ENCODE results near the gene CRADD.
A peak's percentile ranks its signal among the peaks of the same experiment; 100 is the strongest.
"Not testable (repeated sequence)": the region's sequence is repeated elsewhere in the genome, so short reads cannot be mapped to it uniquely, and the experiment has no call there.

CRADD gene

DNA sequence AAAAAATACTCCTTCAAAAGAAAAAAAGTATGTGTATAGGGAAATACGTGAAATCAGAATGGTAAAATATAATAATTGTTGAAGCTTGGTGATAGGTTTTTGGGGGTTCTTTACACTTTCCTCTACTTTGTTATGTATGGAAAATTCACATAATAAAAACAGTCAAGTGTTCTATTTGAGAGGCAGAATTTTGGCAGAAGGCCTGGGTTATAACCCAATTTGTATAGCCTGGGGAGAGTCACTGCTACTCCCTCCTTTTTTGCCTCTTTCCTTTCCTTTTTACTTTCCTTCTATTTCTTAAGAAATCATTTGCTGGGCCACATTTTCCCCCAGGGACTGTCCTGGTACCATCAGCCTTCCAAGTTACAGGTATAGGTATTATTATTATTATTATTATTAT is 105.7 kb downstream of the CRADD start:
- no peak for DNase-seq (ENCODE audit: low read depth in 2 of 2)

DNA sequence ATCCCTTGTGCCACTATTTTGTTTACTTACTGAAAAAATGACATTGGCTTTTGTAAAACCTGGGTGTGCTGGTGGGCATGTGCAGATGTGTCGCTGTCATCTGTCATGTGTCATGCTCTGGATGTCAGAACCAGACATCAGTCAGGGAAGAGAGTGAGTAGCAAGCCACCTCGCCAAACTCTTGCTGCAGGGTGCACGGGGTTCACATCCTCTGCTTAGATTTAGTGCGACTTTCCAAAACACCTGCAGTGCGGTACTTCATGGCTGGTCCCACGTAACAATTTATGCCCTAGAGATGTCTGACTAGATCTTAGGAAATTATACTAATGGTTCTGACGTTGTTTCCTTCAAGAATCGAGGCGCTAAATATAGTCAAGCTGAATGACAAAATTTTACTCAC is 106.7 kb downstream of the CRADD start:
- no peak for DNase-seq (ENCODE audit: low read depth in 2 of 2)

DNA sequence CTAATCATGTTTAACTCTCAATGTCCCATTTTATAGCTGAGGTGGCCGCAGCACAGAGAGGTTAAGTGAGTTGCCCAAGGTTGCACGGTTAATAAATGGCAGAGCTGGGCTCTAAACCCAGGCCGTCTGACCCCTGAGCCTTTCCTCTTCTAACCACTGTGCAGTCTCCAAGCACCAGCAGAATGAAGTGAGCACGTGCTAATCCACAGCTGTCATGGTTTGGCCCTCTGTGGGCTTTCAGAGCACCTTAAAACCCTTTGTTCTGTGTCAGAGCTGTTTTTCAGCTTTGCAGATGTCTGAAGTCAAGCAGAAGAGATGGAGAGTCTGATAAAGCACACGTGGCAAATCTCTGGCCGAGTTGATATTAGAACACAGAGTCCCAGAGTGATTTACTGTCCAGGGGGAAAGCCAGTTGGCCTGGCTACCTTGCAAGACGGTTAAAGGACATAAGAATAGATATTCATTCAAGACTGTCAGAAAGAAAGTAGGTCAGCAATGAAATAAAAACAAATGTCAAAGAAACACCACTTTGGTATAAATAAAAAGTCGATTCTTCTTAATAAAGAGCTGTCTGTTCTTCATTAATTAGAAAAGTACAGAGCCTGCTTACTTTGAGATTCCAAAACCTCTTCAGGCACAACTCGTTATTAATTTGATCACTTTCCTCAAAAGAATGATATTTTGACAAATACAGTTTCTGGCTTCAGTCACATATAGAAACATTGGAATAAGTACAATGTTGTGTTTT is 107.3 kb downstream of the CRADD start:
- no peak for DNase-seq (ENCODE audit: low read depth in 2 of 2)

DNA sequence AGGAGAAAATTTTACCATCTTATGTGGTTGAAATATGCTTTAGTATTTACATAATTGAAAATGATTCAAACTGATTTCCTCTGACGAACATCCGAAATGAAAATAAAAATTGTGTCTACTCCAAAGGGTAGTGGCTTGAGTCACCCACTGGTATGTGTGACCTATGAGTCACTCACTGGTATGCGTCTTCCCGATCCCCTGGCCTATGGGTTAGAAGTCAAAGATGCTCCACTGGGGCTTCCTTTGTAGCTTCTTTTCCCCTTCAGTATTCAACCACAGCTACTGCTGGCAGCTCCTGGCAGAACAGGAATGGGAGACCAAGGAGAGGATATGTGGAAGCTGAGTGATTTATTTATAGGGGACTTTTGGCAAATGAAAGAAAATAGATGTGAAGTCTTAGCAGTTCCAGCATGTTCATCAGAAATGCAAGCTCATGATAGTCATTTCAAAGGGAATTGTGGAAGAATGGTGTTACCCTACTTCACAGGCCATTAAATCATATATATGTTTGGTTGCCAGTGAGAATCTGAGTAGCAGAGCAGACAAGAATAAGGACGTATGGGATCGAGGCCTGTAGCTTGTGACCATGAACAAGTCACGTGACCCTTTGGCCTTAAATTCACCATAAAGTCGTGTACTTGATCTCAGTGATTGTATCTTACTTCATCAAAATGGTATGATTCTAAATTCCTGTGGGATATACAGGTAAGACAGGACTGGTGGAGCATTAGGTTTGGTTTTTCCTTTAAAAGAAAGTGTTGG is 108.3 kb downstream of the CRADD start:
- peak in 1 of 2 donors; percentile 5 for DNase-seq (ENCODE audit: low read depth in 2 of 2)

DNA sequence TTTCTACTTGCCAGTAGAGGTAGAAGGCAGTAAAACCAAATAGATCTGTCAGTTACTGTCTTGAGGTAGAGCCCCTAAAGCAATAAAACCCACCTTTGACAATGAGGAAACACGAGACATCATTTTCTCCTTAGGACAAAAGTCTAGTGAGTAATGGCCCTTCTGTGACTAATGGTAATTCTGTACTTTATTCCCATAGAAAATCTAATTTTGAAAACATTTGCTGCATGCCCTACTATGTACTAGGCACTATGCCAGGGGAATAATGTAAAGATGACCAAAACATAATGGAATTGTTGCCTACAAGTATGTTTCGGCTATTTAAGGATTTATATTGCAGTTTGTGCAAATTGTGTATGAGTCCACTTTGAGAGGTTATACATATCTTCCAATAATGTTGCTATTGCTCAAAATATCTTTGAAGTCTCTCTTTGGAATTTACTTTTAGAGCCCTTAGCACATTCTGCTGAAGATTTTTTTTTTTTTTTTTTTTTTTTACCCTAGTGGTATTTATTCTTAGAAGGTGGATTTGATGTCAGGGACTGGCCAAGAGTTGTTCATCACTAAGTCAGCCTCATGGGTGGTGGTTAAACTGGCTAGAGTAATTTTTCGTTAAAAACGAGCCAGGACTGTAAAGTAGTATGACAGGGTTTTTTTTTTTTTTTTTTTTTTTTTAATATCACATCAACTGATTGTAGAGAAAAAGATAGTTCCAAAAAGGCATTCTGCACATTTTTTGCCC is 109.7 kb downstream of the CRADD start:
- DNase-seq (ENCODE audit: low read depth in 2 of 2), result no peak

DNA sequence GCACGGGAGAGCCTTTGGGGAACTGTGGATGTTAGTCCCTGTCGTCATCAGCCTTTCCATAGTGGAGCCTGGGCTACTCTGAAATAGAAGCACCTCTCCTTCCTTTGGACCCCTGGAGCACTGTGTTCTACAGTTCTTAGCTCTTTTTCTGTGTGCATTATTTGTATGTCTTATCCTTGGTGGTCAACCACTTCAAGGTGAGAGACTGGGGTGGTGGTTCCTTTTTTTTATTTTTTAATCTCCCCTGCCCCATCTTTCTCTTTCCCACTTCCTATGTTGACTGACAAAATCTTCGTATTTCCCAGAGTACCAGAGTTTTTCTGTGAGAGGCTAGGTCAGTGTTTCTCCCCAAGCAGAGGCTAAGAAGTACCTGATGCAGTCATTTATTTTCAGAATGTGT is 111.7 kb downstream of the CRADD start:
- DNase-seq (ENCODE audit: low read depth in 2 of 2), result no peak

DNA sequence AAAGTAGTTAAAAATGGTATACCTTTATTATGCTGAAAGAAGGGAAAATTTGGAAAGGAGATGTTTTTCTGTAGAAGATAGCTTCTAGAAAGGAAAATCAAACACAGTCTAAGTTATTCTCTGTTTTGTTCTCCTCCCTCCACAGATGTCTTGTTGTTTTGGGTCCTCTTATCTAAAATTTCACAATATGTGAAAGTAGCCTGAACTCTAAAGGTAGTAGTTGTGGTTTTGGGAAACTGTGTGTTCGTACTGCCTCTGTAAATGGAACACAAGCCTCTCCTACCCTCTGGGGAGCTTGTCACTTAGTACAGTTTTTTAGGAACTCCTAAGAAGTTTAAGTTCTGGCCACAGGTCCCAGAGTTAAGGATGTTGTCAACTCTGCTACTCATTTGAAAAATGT is 112.6 kb downstream of the CRADD start:
- DNase-seq (ENCODE audit: low read depth in 2 of 2), result no peak

DNA sequence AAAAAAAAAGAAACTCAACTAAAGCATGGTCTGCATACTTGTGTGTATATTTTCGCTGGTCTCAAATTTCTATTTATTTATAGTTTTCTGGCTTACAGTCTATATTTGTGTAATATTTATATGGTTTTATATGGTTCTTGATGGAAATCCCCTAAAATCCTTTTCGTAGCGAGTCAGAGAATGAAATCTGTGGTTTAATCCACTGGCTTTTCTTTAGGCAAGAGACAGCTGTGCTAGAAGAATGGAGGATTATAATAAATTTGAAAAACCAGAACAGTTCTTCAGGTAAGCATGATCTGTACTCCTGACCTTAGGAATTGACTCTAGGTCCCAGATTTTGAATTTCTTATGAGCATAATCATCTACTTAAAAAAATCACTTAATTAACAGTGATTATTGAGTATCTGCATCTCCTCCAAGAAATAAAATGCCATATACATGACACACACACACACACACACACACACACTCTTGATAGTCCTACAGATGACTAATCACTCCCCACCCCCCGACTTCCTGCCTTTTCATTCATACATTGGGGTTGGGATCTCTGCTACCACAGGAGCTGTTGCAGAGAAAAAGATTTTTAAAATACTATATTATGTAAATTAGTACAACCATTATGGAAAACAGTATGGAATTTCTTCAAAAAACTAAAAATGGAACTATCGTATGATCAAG is 113.4 kb downstream of the CRADD start:
- DNase-seq (ENCODE audit: low read depth in 2 of 2), result no peak

DNA sequence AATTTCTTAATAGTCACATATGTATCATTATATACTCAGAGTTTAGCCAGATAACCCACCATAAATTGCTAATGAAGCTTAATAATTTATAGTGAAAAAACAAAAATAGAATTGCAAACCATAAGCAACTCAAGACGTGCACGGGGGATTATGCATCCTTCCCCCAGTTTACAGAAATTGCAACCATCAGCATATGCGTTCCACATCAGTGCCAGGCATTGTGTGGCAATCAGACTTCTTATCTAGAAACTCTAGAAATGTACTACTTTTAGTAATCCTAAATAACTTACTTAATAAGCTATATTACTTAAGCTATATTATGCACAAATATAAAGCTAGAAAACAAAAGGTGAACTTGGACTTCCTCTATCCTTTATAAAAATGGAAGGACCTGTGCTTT is 115.8 kb downstream of the CRADD start:
- no peak for DNase-seq (ENCODE audit: low read depth in 2 of 2)

DNA sequence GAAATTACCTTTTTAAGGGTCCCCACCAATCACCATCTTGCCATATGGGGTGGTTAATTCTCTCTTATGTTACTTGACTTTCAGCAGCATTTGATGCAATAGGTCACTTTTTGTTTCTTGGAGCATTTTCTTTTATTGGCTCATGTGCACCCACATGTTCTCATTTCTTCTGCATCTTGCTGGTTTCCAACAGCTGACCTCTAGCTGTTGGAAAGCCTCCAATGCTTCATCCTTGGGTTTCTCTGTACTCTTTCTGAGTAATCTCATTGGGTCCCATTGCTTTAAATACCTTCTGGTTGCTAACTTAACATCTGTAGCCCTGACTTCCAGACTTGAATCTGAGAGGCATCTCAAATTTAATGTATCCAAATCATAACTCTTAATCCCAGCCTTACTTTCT is 116.8 kb downstream of the CRADD start:
- no peak for DNase-seq (ENCODE audit: low read depth in 2 of 2)

DNA sequence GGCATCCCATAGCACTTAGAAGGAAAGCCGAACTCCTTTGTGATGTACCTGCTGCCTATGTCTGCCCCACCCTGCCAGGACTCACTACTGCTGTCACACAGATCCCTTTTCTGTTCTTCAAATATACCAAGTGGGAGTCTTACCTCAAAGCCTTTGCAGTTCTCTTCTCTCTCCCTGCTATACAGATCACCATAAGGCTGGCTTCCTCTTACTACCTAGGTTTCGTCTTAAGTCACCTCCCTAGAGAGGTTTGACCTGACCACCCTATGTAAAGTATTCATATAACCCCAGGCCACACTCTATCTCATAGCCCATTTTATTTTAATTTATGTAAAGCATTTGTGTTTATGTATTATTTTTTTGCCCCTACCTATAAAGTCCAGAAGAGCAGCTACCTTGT is 117.6 kb downstream of the CRADD start:
- DNase-seq (ENCODE audit: low read depth in 2 of 2), result no peak

DNA sequence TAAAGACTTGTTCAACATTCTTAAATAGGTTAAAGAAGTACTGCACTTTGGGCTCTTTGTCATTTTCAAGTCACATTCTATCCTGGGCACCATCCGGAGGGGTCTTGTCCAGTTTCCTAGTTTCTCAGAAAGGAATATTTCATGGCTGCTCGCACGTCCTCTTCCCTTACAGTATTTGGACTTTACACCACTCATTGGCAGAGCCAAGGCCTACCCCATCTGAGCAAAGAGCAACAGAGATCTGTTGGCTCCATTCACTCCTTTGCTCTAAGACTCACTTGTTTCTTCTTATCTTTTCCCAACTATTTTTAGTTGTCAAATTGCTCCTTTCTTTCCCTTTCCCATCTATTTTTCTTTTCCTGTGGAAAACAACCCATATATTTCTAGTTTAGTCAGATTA is 118.2 kb downstream of the CRADD start:
- DNase-seq (ENCODE audit: low read depth in 2 of 2), result no peak

DNA sequence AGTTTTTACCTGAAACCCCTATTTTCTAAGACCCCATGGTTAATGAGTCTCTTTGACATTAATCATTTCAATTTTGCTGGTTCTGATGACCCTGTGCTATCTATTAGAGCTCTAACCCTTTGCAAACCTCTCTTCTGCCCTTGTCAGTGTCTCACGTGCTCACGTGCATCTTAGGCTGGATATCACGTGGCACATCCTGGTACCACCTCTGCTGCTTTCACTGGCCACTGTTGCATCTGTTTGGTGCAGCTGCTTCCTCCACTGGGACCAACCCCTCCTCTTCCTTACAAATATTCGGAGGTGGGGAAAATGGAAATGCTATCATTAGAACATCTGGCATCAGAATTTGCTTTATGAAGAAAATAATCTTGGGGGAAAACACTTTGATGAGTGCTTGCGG is 119.6 kb downstream of the CRADD start:
- DNase-seq (ENCODE audit: low read depth in 2 of 2), result no peak

DNA sequence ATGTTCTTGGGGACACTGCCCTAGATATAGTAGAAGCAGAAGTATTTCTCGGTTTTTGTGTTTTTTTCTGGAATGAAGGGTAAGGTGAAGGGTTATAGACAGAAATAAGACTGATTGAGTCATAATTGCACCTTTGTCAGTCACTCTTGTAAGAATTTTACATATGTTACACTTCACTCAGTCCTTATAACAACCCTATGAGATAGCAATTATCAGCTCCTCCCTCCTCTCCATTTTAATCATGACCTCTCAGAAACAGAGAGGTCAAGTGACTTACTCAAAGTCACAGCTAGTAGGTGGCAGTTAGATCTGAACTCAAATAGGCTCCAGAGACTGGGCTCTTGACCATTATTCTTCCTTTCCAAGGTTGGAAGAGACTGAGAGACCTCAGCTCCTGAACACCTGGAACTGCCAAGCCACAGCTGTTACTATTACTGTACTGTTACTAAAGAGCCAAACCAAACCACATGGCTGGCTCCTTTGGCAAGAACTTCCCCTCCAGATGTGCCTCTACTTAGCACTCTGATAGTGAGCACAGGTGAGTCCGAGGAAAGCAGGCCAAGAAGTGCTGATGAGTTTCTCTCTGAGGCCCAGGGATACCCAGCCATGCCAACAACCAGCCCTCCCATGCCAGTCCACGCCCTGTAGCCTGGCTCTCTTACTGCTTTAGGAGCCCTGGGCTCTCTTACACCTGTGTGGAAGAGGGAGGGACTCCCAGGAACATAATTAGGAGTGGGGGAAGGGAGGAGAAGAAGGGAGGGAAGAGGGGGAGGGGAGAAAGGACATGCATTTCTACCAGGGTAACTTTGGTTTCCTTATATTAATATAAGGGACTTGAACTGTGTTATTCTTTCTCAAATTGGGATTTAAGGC is 121.3 kb downstream of the CRADD start:
- DNase-seq (ENCODE audit: low read depth in 2 of 2), result no peak

DNA sequence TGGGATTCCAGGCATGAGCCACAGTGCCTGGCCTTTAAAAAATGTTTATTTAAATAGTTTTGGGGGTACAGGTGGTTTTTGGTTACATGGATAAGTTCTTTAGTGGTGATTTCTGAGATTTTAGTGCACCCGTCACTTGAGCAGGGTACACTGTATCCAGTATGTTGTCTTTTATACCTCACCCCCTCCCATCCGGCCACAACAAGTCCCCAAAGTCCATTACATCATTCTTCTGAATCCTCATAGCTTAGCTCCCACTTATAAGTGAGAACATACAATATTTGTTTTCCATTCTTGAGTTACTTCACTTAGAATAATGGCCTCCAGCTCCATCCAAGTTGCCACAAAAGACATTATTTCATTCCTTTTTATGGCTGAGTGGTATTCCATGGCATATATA is 124.5 kb downstream of the CRADD start:
- DNase-seq (ENCODE audit: low read depth in 2 of 2), result not testable (repeated sequence)

DNA sequence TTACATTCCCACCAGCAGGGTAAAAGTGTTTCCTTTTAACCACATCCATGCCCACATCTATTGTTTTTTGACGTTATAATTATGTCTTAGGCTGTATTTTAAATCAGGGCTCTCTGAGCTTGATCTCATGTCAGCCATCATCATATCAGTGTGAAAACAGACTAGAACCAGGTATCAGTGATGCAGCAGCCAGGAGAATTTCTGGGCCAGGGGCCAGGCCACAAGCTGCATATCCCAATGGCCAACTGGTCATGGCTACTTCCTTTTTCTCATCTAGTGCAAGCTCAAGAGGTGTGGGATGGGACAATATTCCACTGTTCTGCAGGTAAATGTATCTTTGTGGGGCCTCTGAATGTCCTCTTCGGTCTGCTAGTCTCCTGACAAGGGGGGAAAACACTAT is 125.1 kb downstream of the CRADD start:
- no peak for DNase-seq (ENCODE audit: low read depth in 2 of 2)

DNA sequence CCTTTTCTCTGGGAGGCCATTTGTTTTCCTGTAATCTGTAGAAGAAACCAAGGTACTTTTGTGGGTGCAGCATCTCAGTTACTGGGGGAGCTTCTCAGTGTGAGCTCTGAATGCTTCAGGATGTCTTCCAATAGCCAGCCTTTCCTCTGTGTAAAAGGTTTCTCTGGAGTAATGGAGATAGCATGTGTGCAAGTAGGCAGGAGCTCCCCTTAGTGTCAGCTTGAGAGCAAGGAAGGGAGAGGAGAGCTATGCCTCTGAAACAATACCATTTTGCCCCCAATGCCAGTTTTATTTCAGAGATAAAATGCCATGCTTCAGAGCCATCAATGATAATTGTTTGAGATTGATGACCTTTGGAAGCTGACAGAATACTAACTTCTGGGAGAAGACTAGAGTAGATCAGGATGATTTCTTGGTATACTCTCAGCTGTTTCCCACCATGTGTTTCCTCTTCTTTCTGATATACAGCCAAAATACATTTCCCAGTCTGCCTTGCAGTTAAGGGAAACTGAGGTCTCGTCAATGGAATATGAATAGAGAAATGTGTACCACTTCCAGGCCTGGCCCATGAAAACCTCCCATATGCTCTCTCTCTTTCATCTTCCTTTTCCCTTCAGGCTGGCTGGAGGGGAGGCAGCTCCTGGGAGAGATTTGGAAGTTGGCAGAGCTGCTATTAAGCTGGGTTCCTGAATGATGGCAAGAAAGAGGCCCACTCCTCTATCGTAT is 125.7 kb downstream of the CRADD start:
- no peak for DNase-seq (ENCODE audit: low read depth in 2 of 2)

DNA sequence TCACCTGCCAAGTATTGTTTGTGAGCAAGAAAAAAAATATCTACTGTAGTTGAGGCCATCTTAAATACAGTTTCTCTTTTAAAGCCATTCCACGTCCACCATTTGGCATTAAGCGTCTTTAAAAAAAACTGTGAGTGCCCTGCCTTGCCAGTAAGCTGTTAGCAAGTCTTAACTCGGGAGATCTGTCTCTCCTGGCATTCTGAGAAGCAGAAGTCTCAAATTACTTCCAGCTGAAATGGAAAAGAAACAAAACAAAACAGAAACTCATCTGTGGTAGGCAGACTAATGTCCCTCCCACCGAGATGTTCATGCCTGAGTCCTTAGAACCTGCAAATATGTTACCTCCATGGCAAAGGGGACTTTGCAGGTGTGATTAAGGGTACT is 126.2 kb downstream of the CRADD start:
- no peak for DNase-seq (ENCODE audit: low read depth in 2 of 2)

DNA sequence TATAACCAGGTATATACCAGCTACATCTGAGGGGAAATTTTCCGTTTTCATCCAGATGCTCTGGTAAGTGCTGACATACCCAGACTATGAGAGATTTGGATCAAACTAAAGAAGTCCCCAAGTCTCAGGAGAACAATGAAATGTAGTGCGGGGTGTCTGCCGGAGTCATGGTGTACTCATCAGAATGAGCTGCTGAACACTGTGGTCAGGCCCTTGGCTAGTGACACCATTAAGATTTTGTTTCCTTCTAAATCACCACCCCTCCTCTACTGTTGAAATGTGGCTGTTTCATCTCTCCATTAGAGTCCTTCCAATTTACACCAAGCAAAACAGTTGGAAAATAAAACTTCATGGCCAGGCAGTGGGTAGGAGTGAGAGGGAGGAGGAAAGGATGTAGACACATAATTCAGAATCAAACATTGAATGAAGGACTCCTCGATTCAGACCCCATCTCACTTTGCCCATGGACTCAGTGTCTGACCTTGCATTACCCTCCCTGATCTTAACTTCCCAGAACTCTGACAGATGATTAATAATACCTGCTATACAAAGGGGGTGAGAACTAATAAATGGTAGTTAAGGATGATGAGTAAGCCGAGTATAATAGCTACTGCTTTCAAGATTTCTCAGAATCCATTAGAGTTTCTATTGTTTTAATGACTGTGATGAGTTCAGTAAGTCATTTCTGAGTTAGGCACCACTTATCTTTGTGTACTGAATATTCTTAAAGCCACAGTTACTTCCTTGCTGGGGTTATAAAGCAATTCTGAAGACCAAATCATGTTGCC is 127.4 kb downstream of the CRADD start:
- DNase-seq (ENCODE audit: low read depth in 2 of 2), result no peak

DNA sequence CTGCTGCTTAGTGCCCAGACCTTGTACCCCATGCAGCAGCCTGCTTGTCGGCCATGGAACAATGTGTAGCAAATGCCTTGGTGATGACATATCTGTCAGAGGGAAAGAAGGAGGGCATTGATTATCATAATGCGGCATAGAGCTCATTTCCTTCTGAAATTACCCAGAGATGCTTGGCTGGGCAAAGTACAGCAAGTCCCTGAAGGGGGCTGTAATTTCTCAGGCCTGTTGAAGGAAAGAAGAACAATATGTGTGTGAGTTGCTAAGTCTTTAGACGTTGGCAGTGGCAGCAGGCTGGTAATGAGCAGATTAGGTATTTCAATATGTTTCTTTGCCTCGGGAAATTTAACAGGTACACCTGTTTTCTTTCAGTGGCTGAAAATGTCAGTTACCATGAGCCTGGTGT is 128.6 kb downstream of the CRADD start:
- no peak for DNase-seq (ENCODE audit: low read depth in 2 of 2)

Measured in stimulated activated CD8-positive, alpha-beta memory T cell treated with anti-CD3 and anti-CD28 coated beads, Interleukin-7, amount 100 ng/mL, for 1 hour (primary cell).